ENCODE data around the gene ARHGAP42.

ARHGAP42 gene

GRCh38 chr11:100761841-100762240 is 74.8 kb downstream of the ARHGAP42 start:
- Mint-ChIP-seq H3K27me3 (no peaks in the 10 kb centered on the region), H3K4me3 (no peak overlapping the region), H3K4me1 (ENCODE audit: low read depth in 2 of 2) (no peaks in the 10 kb centered on the region), H3K9me3 (peaks cover 1 to 15% of the 10 kb centered on the region in 2 donors), H3K36me3 (ENCODE audit: insufficient read depth) (no peaks in the 10 kb centered on the region), H3K27ac (no peak overlapping the region)
- DNase-seq (no peak), ATAC-seq (replicated peaks) (no peak)

GRCh38 chr11:100766764-100767163 is 79.7 kb downstream of the ARHGAP42 start:
- H3K36me3 Mint-ChIP-seq (ENCODE audit: insufficient read depth), result no peaks in the 10 kb centered on the region
- no peak for ATAC-seq (replicated peaks)
- peaks cover 0 to 3% of the 10 kb centered on the region in 2 donors for H3K9me3 Mint-ChIP-seq
- no peaks in the 10 kb centered on the region for H3K27me3 Mint-ChIP-seq
- no peak for DNase-seq
- no peaks in the 10 kb centered on the region for H3K4me1 Mint-ChIP-seq (ENCODE audit: low read depth in 2 of 2)
- H3K4me3 Mint-ChIP-seq, result no peak overlapping the region
- H3K27ac Mint-ChIP-seq, result no peak overlapping the region

- Mint-ChIP-seq H3K4me3 (no peak overlapping the region), H3K4me1 (ENCODE audit: low read depth in 2 of 2) (no peaks in the 10 kb centered on the region)
Measured at GRCh38 chr11:100769165-100769564, 82.1 kb downstream of the ARHGAP42 start.

GRCh38 chr11:100769617-100770016 is 82.5 kb downstream of the ARHGAP42 start:
- H3K36me3 Mint-ChIP-seq (ENCODE audit: insufficient read depth), result no peaks in the 10 kb centered on the region
- H3K4me1 Mint-ChIP-seq (ENCODE audit: low read depth in 2 of 2), result no peaks in the 10 kb centered on the region
- no peak overlapping the region for H3K4me3 Mint-ChIP-seq
- H3K27ac Mint-ChIP-seq, result no peak overlapping the region
- peaks cover 7% of the 10 kb centered on the region in 2 donors for H3K9me3 Mint-ChIP-seq
- ATAC-seq (replicated peaks) (no peak), DNase-seq (no peak)
- no peaks in the 10 kb centered on the region for H3K27me3 Mint-ChIP-seq

More at GRCh38 chr11:100769165-100769564, 82.1 kb downstream of the ARHGAP42 start:
- Mint-ChIP-seq H3K27me3 (no peaks in the 10 kb centered on the region), H3K9me3 (peaks cover 2 to 4% of the 10 kb centered on the region in 2 donors), H3K27ac (no peak overlapping the region), H3K36me3 (ENCODE audit: insufficient read depth) (no peaks in the 10 kb centered on the region)
- no peak for DNase-seq
- ATAC-seq (replicated peaks), result no peak

- Mint-ChIP-seq H3K4me1 (ENCODE audit: low read depth in 2 of 2) (no peaks in the 10 kb centered on the region), H3K9me3 (peaks cover 7 to 9% of the 10 kb centered on the region in 2 donors), H3K27me3 (no peaks in the 10 kb centered on the region), H3K4me3 (no peak overlapping the region), H3K27ac (no peak overlapping the region), H3K36me3 (ENCODE audit: insufficient read depth) (no peaks in the 10 kb centered on the region)
- ATAC-seq (replicated peaks), result no peak
- DNase-seq, result no peak
Measured at GRCh38 chr11:100774132-100774531, 87.0 kb downstream of the ARHGAP42 start.

- Mint-ChIP-seq H3K27me3 (no peaks in the 10 kb centered on the region), H3K4me3 (no peak overlapping the region), H3K4me1 (ENCODE audit: low read depth in 2 of 2) (no peaks in the 10 kb centered on the region), H3K27ac (no peak overlapping the region), H3K36me3 (ENCODE audit: insufficient read depth) (no peaks in the 10 kb centered on the region), H3K9me3 (peaks cover 7 to 9% of the 10 kb centered on the region in 2 donors)
- DNase-seq, result no peak
- ATAC-seq (replicated peaks), result no peak
Measured at GRCh38 chr11:100774859-100775258, 87.8 kb downstream of the ARHGAP42 start.

- Mint-ChIP-seq H3K4me1 (ENCODE audit: low read depth in 2 of 2) (no peaks in the 10 kb centered on the region), H3K4me3 (no peak overlapping the region), H3K36me3 (ENCODE audit: insufficient read depth) (no peaks in the 10 kb centered on the region), H3K9me3 (peaks cover 7 to 9% of the 10 kb centered on the region in 2 donors), H3K27me3 (no peaks in the 10 kb centered on the region), H3K27ac (no peak overlapping the region)
- ATAC-seq (replicated peaks), result no peak
- DNase-seq, result no peak
Measured at GRCh38 chr11:100776212-100776896, 89.3 kb downstream of the ARHGAP42 start.

GRCh38 chr11:100777103-100777502 is 90.0 kb downstream of the ARHGAP42 start:
- DNase-seq, result no peak
- ATAC-seq (replicated peaks), result no peak
- Mint-ChIP-seq H3K27me3 (no peaks in the 10 kb centered on the region), H3K36me3 (ENCODE audit: insufficient read depth) (no peaks in the 10 kb centered on the region), H3K4me3 (no peak overlapping the region), H3K9me3 (peaks cover 5 to 9% of the 10 kb centered on the region in 2 donors), H3K4me1 (ENCODE audit: low read depth in 2 of 2) (no peaks in the 10 kb centered on the region), H3K27ac (no peak overlapping the region)

- no peak for DNase-seq
- no peaks in the 10 kb centered on the region for H3K27me3 Mint-ChIP-seq
- H3K36me3 Mint-ChIP-seq (ENCODE audit: insufficient read depth), result no peaks in the 10 kb centered on the region
- H3K4me3 Mint-ChIP-seq, result no peak overlapping the region
- ATAC-seq (replicated peaks), result no peak
- no peaks in the 10 kb centered on the region for H3K4me1 Mint-ChIP-seq (ENCODE audit: low read depth in 2 of 2)
- H3K9me3 Mint-ChIP-seq, result peaks cover 8 to 9% of the 10 kb centered on the region in 2 donors
- H3K27ac Mint-ChIP-seq, result no peak overlapping the region
Measured at GRCh38 chr11:100777736-100778135, 90.6 kb downstream of the ARHGAP42 start.

- no peak overlapping the region for H3K27ac Mint-ChIP-seq
- H3K4me1 Mint-ChIP-seq (ENCODE audit: low read depth in 2 of 2), result no peaks in the 10 kb centered on the region
- DNase-seq, result no peak
Measured at GRCh38 chr11:100778166-100778785, 91.2 kb downstream of the ARHGAP42 start.

GRCh38 chr11:100780470-100780869 is 93.4 kb downstream of the ARHGAP42 start:
- Mint-ChIP-seq H3K27ac (no peak overlapping the region), H3K4me3 (no peak overlapping the region), H3K27me3 (no peaks in the 10 kb centered on the region), H3K9me3 (peaks cover 0 to 3% of the 10 kb centered on the region in 2 donors), H3K4me1 (ENCODE audit: low read depth in 2 of 2) (no peaks in the 10 kb centered on the region), H3K36me3 (ENCODE audit: insufficient read depth) (no peaks in the 10 kb centered on the region)
- ATAC-seq (replicated peaks) (no peak), DNase-seq (no peak)

More at GRCh38 chr11:100778166-100778785, 91.2 kb downstream of the ARHGAP42 start:
- Mint-ChIP-seq H3K9me3 (peaks cover 8 to 9% of the 10 kb centered on the region in 2 donors), H3K4me3 (no peak overlapping the region), H3K27me3 (no peaks in the 10 kb centered on the region), H3K36me3 (ENCODE audit: insufficient read depth) (no peaks in the 10 kb centered on the region)
- ATAC-seq (replicated peaks), result no peak

- no peak for ATAC-seq (replicated peaks)
- no peaks in the 10 kb centered on the region for H3K4me1 Mint-ChIP-seq (ENCODE audit: low read depth in 2 of 2)
- H3K9me3 Mint-ChIP-seq, result peaks cover 5% of the 10 kb centered on the region in 2 donors
- H3K4me3 Mint-ChIP-seq, result no peak overlapping the region
- no peaks in the 10 kb centered on the region for H3K36me3 Mint-ChIP-seq (ENCODE audit: insufficient read depth)
- H3K27me3 Mint-ChIP-seq, result no peaks in the 10 kb centered on the region
- DNase-seq, result no peak
- H3K27ac Mint-ChIP-seq, result no peak overlapping the region
Measured at GRCh38 chr11:100785148-100785983, 98.3 kb downstream of the ARHGAP42 start.

GRCh38 chr11:100788561-100789295 is 101.6 kb downstream of the ARHGAP42 start:
- Mint-ChIP-seq H3K4me3 (no peak overlapping the region), H3K4me1 (ENCODE audit: low read depth in 2 of 2) (no peaks in the 10 kb centered on the region), H3K9me3 (peaks cover 2 to 5% of the 10 kb centered on the region in 2 donors), H3K27ac (no peak overlapping the region), H3K36me3 (ENCODE audit: insufficient read depth) (no peaks in the 10 kb centered on the region), H3K27me3 (no peaks in the 10 kb centered on the region)
- ATAC-seq (replicated peaks), result no peak
- DNase-seq, result no peak
